Smooth muscle cell (in vitro differentiated cells): Measurements from ENCODE around the gene KPNB1. TPM values are rescaled to one million over a fixed set of nuclear protein-coding genes. Genes with fewer than 3 reads are reported as not detected.

Experiments used
- DNase-seq: peaks from one replicate; lab custom pipeline; 2025; ENCODE audit not compliant: unreplicated experiment; lab: John Stamatoyannopoulos, UW
- H2AFZ ChIP-seq: fragments of 200-600 bp; sonication (generic); 2 replicates; pipeline ENCODE4 v1.6.0; 2016; ENCODE audit warnings: antibody characterized with exemption, low read depth, mild to moderate bottlenecking
- H3F3A ChIP-seq: fragments of 200-600 bp; sonication (generic); 2 replicates; pipeline ENCODE4 v1.6.0; 2017; ENCODE audit warnings: antibody characterized with exemption, low read depth
- H3K27ac ChIP-seq: fragments of 200-600 bp; sonication (generic); 2 replicates; pipeline ENCODE4 v1.5.1; 2016; ENCODE audit warnings: low read depth, mild to moderate bottlenecking
- H3K27me3 ChIP-seq: fragments of 200-600 bp; sonication (generic); 2 replicates; pipeline ENCODE4 v1.6.1; 2016; ENCODE audit warnings: low read depth, mild to moderate bottlenecking
- H3K36me3 ChIP-seq: fragments of 200-600 bp; sonication (generic); 2 replicates; pipeline ENCODE4 v1.5.1; 2016; ENCODE audit warnings: low read depth
- H3K4me1 ChIP-seq: fragments of 200-600 bp; sonication (generic); 2 replicates; pipeline ENCODE4 v1.5.1; 2016; ENCODE audit warnings: low read depth
- H3K4me2 ChIP-seq: fragments of 200-600 bp; sonication (generic); 2 replicates; pipeline ENCODE4 v1.6.0; 2016; ENCODE audit warnings: mild to moderate bottlenecking
- H3K4me3 ChIP-seq: fragments of 200-600 bp; sonication (generic); 2 replicates; pipeline ENCODE4 v1.5.1; 2016; ENCODE audit warnings: mild to moderate bottlenecking
- H3K79me2 ChIP-seq: fragments of 200-600 bp; sonication (generic); 2 replicates; pipeline ENCODE4 v1.6.0; 2016; ENCODE audit warnings: low read depth, mild to moderate bottlenecking
- H3K9ac ChIP-seq: fragments of 200-600 bp; sonication (generic); 2 replicates; pipeline ENCODE4 v1.6.0; 2016; ENCODE audit warnings: low read depth
- H3K9me3 ChIP-seq: fragments of 200-600 bp; sonication (generic); replicated peaks from 2 replicates; pipeline ENCODE4 v1.5.1; 2016; ENCODE audit warnings: low read depth
- H4K20me1 ChIP-seq: fragments of 200-600 bp; sonication (generic); 2 replicates; pipeline ENCODE4 v1.6.0; 2016; ENCODE audit warnings: low read depth
- WGBS: methylation state at CpG from one replicate; pipeline ENCODE4 v1.1.7; 2016; ENCODE audit warnings: low lambda C conversion rate; 5-methylcytosine and 5-hydroxymethylcytosine counted together
- polyA plus RNA-seq: library from polyadenylated mRNA; unstranded; fragments of >200 nt; fragmentation: Nextera tagmentation; extraction: Ambion mirVana; gene quantifications from 2 replicates; pipeline ENCODE4 v1.2.1, GENCODE V29; 2016
- total RNA-seq: library from RNA; depleted of rRNA; stranded (reverse); fragments of >200 nt; gene quantifications from 2 replicates; pipeline ENCODE4 v1.2.3, GENCODE V29; 2014
- TF ChIP-seq, protein P1 (sequence below): fragments of 200-600 bp; sonication (generic); IDR thresholded peaks from 2 replicates; pipeline ENCODE4 v1.5.1; 2017; ENCODE audit warnings: borderline replicate concordance, mild to moderate bottlenecking, antibody characterized with exemption; ENCODE audit not compliant: insufficient read depth, poor library complexity, severe bottlenecking

Gene KPNB1
- total and polyA plus RNA-seq, 2 experiments from 2014 or later = 78.8 to 242 TPM

DNA sequence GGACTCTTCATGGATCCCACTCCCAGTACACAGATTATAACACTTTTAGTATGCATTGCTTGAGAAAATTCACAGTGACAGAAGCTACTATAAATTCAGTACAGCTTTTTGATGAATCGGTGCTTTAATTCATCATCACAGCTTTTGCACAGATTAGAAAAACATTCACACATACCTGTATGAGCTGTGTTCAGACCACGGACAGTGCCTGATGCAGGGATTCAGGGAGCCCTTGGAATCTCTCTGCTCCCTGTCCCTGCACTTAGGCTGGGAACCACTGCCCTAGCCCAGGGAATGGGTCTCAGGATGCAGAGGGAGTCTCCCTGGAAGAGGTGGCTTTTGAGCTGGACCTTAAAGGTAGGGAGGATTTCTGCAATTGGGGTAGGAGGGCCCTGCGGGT is 58.2 kb downstream of the KPNB1 start:
- Histone ChIP-seq H3K27me3 (no peaks in the 10 kb centered on the region), H4K20me1 (peaks cover 18% of the 10 kb centered on the region), H3K4me3 (no peak overlapping the region), H3K4me2 (no peak overlapping the region), H3K4me1 (no peaks in the 10 kb centered on the region), H2AFZ (no peak overlapping the region), H3K36me3 (no peaks in the 10 kb centered on the region), H3K79me2 (no peaks in the 10 kb centered on the region), H3F3A (no peaks in the 10 kb centered on the region), H3K9ac (no peak overlapping the region), H3K27ac (no peak overlapping the region), H3K9me3 (no peaks in the 10 kb centered on the region)
- DNase-seq = no peak
- WGBS = 75% methylated on average over 3 of the region's 3 CpGs
- TF ChIP-seq, protein P1, sequence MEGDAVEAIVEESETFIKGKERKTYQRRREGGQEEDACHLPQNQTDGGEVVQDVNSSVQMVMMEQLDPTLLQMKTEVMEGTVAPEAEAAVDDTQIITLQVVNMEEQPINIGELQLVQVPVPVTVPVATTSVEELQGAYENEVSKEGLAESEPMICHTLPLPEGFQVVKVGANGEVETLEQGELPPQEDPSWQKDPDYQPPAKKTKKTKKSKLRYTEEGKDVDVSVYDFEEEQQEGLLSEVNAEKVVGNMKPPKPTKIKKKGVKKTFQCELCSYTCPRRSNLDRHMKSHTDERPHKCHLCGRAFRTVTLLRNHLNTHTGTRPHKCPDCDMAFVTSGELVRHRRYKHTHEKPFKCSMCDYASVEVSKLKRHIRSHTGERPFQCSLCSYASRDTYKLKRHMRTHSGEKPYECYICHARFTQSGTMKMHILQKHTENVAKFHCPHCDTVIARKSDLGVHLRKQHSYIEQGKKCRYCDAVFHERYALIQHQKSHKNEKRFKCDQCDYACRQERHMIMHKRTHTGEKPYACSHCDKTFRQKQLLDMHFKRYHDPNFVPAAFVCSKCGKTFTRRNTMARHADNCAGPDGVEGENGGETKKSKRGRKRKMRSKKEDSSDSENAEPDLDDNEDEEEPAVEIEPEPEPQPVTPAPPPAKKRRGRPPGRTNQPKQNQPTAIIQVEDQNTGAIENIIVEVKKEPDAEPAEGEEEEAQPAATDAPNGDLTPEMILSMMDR = no peak

DNA sequence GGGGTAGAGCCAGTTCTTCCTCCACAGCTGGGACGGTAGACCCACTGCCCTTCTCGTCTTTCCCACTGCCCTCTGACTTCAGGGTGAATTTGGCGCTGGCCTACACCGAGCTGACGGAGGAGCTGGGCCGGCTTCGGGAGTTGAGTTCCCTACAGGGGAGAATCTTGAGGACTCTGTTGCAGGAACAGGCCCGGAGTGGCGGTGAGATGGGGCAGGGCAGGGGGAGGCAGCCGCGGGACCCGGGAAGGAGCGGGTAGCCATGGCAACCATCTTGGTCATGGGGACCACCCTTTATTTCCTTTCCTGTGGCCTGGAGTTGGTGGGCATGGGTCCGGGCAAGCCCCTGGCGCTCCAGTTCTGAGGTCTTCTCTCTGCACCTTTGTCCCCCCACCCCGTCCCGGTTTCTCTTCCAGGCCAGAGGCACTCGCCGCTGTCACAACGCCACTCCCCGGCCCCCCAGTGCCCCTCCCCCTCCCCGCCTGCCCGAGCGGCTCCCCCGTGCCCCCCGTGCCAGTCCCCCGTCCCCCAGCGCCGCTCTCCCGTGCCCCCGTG is 58.7 kb downstream of the KPNB1 start:
- TF ChIP-seq, protein P1 = no peak
- Histone ChIP-seq H4K20me1 (peaks cover 18% of the 10 kb centered on the region), H3K9ac (no peak overlapping the region), H3K27me3 (no peaks in the 10 kb centered on the region), H3K4me1 (no peaks in the 10 kb centered on the region), H3K9me3 (no peaks in the 10 kb centered on the region), H3K79me2 (no peaks in the 10 kb centered on the region), H2AFZ (no peak overlapping the region), H3K27ac (no peak overlapping the region), H3K4me3 (no peak overlapping the region), H3K4me2 (no peak overlapping the region), H3K36me3 (no peaks in the 10 kb centered on the region), H3F3A (no peaks in the 10 kb centered on the region)
- WGBS = 70% methylated on average over 13 of the region's 31 CpGs
- no peak for DNase-seq

DNA sequence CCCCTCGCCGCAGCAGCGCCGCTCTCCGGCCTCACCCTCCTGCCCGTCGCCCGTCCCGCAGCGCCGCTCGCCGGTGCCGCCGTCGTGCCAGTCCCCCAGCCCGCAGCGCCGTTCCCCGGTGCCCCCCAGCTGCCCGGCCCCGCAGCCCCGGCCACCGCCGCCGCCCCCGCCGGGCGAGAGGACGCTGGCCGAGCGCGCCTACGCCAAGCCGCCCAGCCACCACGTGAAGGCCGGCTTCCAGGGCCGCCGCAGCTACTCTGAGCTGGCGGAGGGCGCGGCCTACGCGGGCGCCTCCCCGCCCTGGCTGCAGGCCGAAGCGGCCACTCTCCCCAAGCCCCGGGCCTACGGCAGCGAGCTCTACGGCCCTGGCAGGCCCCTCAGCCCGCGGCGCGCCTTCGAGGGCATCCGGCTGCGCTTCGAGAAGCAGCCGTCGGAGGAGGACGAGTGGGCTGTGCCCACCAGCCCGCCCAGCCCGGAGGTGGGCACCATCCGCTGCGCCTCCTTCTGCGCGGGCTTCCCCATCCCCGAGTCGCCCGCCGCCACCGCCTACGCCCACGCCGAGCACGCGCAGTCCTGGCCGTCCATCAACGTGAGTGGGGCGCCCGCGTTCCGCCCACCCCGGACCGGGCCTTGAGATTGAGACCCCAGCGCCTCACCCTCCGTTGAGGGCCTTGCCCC is 59.3 kb downstream of the KPNB1 start:
- no peaks in the 10 kb centered on the region for H3K4me1 ChIP-seq
- H3F3A ChIP-seq = no peaks in the 10 kb centered on the region
- peaks cover 3% of the 10 kb centered on the region for H3K27me3 ChIP-seq
- peaks cover 18% of the 10 kb centered on the region for H4K20me1 ChIP-seq
- no peaks in the 10 kb centered on the region for H3K79me2 ChIP-seq
- H3K4me2 ChIP-seq = no peak overlapping the region
- H3K27ac ChIP-seq = no peak overlapping the region
- no peak overlapping the region for H3K9ac ChIP-seq
- 64% methylated on average over 24 of the region's 89 CpGs for WGBS
- TF ChIP-seq, protein P1 = no peak
- H3K36me3 ChIP-seq = no peaks in the 10 kb centered on the region
- DNase-seq = no peak
- no peak overlapping the region for H3K4me3 ChIP-seq
- H2AFZ ChIP-seq = no peak overlapping the region
- no peaks in the 10 kb centered on the region for H3K9me3 ChIP-seq

DNA sequence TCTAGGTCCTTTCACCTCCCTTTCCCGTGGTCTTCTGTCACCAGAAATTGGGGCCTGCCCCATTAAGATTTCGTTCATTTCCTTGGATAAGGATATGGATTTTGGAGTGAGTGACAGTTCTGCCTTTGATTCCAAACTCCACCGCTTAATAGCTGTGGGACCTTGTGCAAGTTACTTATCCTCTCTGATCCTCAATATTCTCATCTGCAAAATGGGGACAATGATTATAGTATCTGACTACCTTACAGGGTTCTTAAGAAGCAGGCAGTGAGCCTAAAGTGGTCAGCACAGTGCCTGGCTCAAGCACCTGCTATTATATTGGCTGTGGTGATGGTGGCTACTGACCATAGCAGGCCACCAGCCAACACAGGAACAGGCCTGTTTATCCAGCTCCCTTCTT is 59.9 kb downstream of the KPNB1 start:
- DNase-seq = no peak
- WGBS = 98% methylated on average over 3 of the region's 3 CpGs
- H3K9ac ChIP-seq = no peak overlapping the region
- H3K9me3 ChIP-seq = no peaks in the 10 kb centered on the region
- no peak overlapping the region for H3K4me2 ChIP-seq
- H3K36me3 ChIP-seq = no peaks in the 10 kb centered on the region
- H4K20me1 ChIP-seq = peaks cover 18% of the 10 kb centered on the region
- peaks cover 3% of the 10 kb centered on the region for H3K27me3 ChIP-seq
- TF ChIP-seq, protein P1 = no peak
- H3K79me2 ChIP-seq = no peaks in the 10 kb centered on the region
- H3K4me3 ChIP-seq = no peak overlapping the region
- no peaks in the 10 kb centered on the region for H3K4me1 ChIP-seq
- H3K27ac ChIP-seq = no peak overlapping the region
- no peak overlapping the region for H2AFZ ChIP-seq
- no peaks in the 10 kb centered on the region for H3F3A ChIP-seq
